Prostate gland (tissue), 2 donors: Measurements from ENCODE around the gene SPRING1. TPM values are rescaled to one million over a fixed set of nuclear protein-coding genes. Genes with fewer than 3 reads are reported as not detected.

Experiments
- DNase-seq: peaks from one replicate; pipeline ENCODE4 v3.0.0-alpha.2; 2019; ENCODE audit warnings: low spot score
- H3K27ac ChIP-seq, 2 donors: fragments of 200-600 bp; sonication (generic); 2 replicates each; pipeline ENCODE4 v1.5.1; 2017 to 2019
- H3K27me3 ChIP-seq: fragments of 200-600 bp; sonication (generic); replicated peaks from 2 replicates; pipeline ENCODE4 v1.5.1; 2019; ENCODE audit not compliant: insufficient read depth
- H3K36me3 ChIP-seq, 2 donors: fragments of 200-600 bp; sonication (generic); 1 replicate in 1 of 2; 2 replicates in 1 of 2; pipeline versions ENCODE4 v1.5.1 to v1.8.1; 2017 to 2019
- H3K4me1 ChIP-seq: fragments of 200-600 bp; sonication (generic); replicated peaks from 2 replicates; pipeline ENCODE4 v1.5.1; 2019
- H3K4me3 ChIP-seq, 2 donors: fragments of 200-600 bp; sonication (generic); 2 replicates each; pipeline ENCODE4 v1.5.1; 2017 to 2019
- H3K9me3 ChIP-seq: fragments of 200-600 bp; sonication (generic); 2 replicates; pipeline ENCODE4 v1.5.1; 2017
- POLR2A ChIP-seq: fragments of 450-650 bp; IDR thresholded peaks from one replicate; pipeline ENCODE4 v1.6.1; 2016; ENCODE audit warnings: antibody characterized with exemption, mild to moderate bottlenecking
- POLR2AphosphoS5 ChIP-seq: sonication (generic); formaldehyde crosslinking; IDR thresholded peaks from one replicate; pipeline ENCODE4 v1.6.1; 2017; ENCODE audit warnings: antibody characterized with exemption
- WGBS: methylation state at CpG from one replicate; pipeline ENCODE4 v1.1.5; 2018; 5-methylcytosine and 5-hydroxymethylcytosine counted together
- intact Hi-C: fragments of 100-400 bp; cut with DNase I; formaldehyde crosslinking; loops from one replicate; pipeline ENCODE4 v1.14.2; 2022
- total RNA-seq, 2 donors: library from RNA; depleted of rRNA; stranded (reverse); fragments of >200 nt; gene quantifications; one replicate each; pipeline ENCODE4 v1.1.0, GENCODE V29; 2016
- TF ChIP-seq, protein P1 (sequence below), 4 experiments: fragments of 200-600 bp in 2 of 4; fragments of 450-650 bp in 2 of 4; sonication (generic) in 2 of 4; IDR thresholded peaks; 1 replicate in 3 of 4; 2 replicates in 1 of 4; pipeline ENCODE4 v1.5.1; 2016 to 2019; ENCODE audit warnings: antibody characterized with exemption in 4 of 4, mild to moderate bottlenecking in 2 of 4, moderate library complexity in 2 of 4

The SPRING1 gene
- total RNA-seq, 2 donors from 2014 or later, result 12.9 to 21.0 TPM

GRCh38 chr12:116779597-116779996, 41.7 kb upstream of the SPRING1 start:
- Histone ChIP-seq H3K27ac (no peak overlapping the region), H3K36me3 (no peaks in the 10 kb centered on the region), H3K4me1 (no peaks in the 10 kb centered on the region), H3K9me3 (no peaks in the 10 kb centered on the region), H3K27me3 (no peaks in the 10 kb centered on the region), H3K4me3 (no peak overlapping the region)
- WGBS, result 92% methylated on average over 2 of the region's 2 CpGs
- no peak for DNase-seq
- TF ChIP-seq, protein P1, sequence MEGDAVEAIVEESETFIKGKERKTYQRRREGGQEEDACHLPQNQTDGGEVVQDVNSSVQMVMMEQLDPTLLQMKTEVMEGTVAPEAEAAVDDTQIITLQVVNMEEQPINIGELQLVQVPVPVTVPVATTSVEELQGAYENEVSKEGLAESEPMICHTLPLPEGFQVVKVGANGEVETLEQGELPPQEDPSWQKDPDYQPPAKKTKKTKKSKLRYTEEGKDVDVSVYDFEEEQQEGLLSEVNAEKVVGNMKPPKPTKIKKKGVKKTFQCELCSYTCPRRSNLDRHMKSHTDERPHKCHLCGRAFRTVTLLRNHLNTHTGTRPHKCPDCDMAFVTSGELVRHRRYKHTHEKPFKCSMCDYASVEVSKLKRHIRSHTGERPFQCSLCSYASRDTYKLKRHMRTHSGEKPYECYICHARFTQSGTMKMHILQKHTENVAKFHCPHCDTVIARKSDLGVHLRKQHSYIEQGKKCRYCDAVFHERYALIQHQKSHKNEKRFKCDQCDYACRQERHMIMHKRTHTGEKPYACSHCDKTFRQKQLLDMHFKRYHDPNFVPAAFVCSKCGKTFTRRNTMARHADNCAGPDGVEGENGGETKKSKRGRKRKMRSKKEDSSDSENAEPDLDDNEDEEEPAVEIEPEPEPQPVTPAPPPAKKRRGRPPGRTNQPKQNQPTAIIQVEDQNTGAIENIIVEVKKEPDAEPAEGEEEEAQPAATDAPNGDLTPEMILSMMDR (IDR thresholded peaks at IDR 0.05), result no peak
- TF ChIP-seq POLR2A (no peak), POLR2AphosphoS5 (no peak)
- intact Hi-C loops, result no loop called here

DNA sequence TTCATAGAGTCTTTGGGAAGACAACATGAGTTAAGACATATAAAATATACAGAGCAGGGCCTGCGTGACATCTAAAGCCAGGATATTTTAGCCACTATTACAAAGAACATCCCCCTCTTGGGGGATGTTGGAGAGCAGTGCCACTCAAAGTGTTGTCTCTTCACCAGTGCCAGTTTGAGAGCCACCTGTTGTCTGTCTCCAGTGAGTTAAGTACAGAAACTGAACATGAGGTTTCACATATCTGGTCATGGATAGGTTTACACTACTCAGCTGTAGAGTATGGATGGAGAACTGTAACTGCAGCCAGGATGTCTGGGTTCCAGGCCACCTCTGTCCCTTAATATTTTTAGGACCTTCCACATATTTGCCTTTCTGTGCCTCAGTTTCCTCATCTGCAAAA, 39.4 kb upstream of the SPRING1 start:
- intact Hi-C loops, result no loop called here
- 100% methylated on average over 1 of the region's 1 CpG for WGBS
- TF ChIP-seq, protein P1 (IDR thresholded peaks at IDR 0.05), result no peak
- TF ChIP-seq POLR2A (no peak), POLR2AphosphoS5 (no peak)
- no peaks in the 10 kb centered on the region for H3K9me3 ChIP-seq
- no peak overlapping the region for H3K4me3 ChIP-seq
- H3K27ac ChIP-seq, result no peak overlapping the region
- no peaks in the 10 kb centered on the region for H3K36me3 ChIP-seq
- H3K4me1 ChIP-seq, result no peaks in the 10 kb centered on the region
- no peaks in the 10 kb centered on the region for H3K27me3 ChIP-seq
- no peak for DNase-seq

DNA sequence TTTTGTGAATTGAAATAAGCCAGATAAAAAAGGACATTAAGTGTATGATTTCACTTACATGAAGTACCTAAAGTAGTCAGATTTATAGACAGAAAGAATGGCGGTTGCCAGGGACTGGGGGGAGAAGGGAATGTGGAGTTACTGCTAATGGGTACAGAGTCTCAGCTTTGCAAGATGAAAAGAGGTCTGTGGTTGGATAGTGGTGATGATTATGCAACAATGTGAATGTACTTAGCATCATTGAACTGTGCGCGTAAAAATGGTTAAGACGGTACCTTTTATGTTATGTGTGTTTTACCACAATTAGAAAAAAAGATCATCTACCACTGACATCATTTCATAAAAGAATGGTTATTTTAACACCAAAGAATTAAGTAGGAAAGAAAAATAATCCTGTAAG, 36.2 kb upstream of the SPRING1 start:
- Histone ChIP-seq H3K27me3 (no peaks in the 10 kb centered on the region), H3K27ac (no peak overlapping the region), H3K4me3 (no peak overlapping the region), H3K9me3 (no peaks in the 10 kb centered on the region), H3K36me3 (no peaks in the 10 kb centered on the region), H3K4me1 (no peaks in the 10 kb centered on the region)
- WGBS, result 69% methylated on average over 4 of the region's 4 CpGs
- TF ChIP-seq POLR2AphosphoS5, result no peak
- TF ChIP-seq, protein P1 (IDR thresholded peaks at IDR 0.05), result no peak
- TF ChIP-seq POLR2A, result no peak
- DNase-seq, result no peak
- intact Hi-C loops, result no loop called here

GRCh38 chr12:116773276-116773731, 35.4 kb upstream of the SPRING1 start:
- intact Hi-C loops, result no loop called here
- no peaks in the 10 kb centered on the region for H3K27me3 ChIP-seq
- H3K9me3 ChIP-seq, result no peaks in the 10 kb centered on the region
- H3K27ac ChIP-seq, result no peak overlapping the region
- H3K4me3 ChIP-seq, result no peak overlapping the region
- no peaks in the 10 kb centered on the region for H3K36me3 ChIP-seq
- TF ChIP-seq POLR2A (no peak), POLR2AphosphoS5 (no peak)
- TF ChIP-seq, protein P1 (IDR thresholded peaks at IDR 0.05), result no peak
- H3K4me1 ChIP-seq, result no peaks in the 10 kb centered on the region
- 62% methylated on average over 4 of the region's 4 CpGs for WGBS
- peak; percentile 5 for DNase-seq

DNA sequence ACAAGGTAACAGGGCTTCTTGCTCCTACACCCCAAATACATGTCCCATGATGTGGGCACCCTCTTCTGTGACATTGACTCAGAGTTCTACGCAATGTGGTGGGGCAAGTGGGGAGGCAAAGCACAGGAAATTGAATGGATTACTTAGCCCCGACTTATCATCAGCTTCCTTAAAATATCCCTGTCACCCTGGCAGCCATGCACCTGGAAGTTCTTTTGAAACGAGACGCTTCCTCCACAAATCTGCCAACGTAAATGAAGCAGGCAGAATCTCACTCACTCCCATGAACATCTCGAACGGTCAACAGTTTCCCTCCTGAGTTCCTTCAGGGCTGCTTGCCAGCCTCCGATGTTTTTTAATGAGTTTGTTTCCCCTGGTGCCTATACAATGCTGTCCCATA, 33.8 kb upstream of the SPRING1 start:
- no peak for DNase-seq
- 54% methylated on average over 8 of the region's 8 CpGs for WGBS
- TF ChIP-seq, protein P1 (IDR thresholded peaks at IDR 0.05), result no peak
- TF ChIP-seq POLR2A (no peak), POLR2AphosphoS5 (no peak)

More for the DNA sequence above, 33.8 kb upstream of the SPRING1 start:
- intact Hi-C loops, result no loop called here
- no peak overlapping the region for H3K27ac ChIP-seq
- H3K27me3 ChIP-seq, result no peaks in the 10 kb centered on the region
- no peaks in the 10 kb centered on the region for H3K9me3 ChIP-seq
- H3K36me3 ChIP-seq, result no peaks in the 10 kb centered on the region
- H3K4me1 ChIP-seq, result no peaks in the 10 kb centered on the region
- H3K4me3 ChIP-seq, result no peak overlapping the region
